ENCODE measurements around the gene SRF. TPM values are rescaled to one million over a fixed set of nuclear protein-coding genes. Genes with fewer than 3 reads are reported as not detected.

SRF gene
- total RNA-seq, 4 donors from 2014 or later, result 111 to 183 (median 153) TPM

GRCh38 chr6:43125119-43125518, 46.0 kb upstream of the SRF start:
- no peak for TF ChIP-seq CTCF (IDR thresholded peaks at IDR 0.05)
- TF ChIP-seq POLR2A (IDR thresholded peaks at IDR 0.05; ENCODE audit: low read depth), result no peak
- no peak for TF ChIP-seq POLR2AphosphoS5 (IDR thresholded peaks at IDR 0.05)
- no peak for TF ChIP-seq EP300 (IDR thresholded peaks at IDR 0.05)
- Histone ChIP-seq H3K9me3 (no peaks in the 10 kb centered on the region), H3K4me1 (peaks cover 3 to 44% (median 31%) of the 10 kb centered on the region in 4 donors), H3K27ac (replicated peaks in 1 of 4) (no peak overlapping the region), H3K4me3 (no peak overlapping the region), H3K27me3 (no peaks in the 10 kb centered on the region), H3K36me3 (no peaks in the 10 kb centered on the region)
- 65% methylated on average over 4 of the region's 6 CpGs for WGBS
- intact Hi-C loops (cut with DNase I), result loop anchor here (5.0 kb wide), 1 partner anchor 48 kb away; the partner anchor contains the start of gene PTK7
- no peak for DNase-seq (ENCODE audit: extremely low spot score)

GRCh38 chr6:43125555-43125954, 45.5 kb upstream of the SRF start:
- H3K4me3 ChIP-seq, result no peak overlapping the region
- no peaks in the 10 kb centered on the region for H3K36me3 ChIP-seq
- peaks cover 2 to 41% (median 29%) of the 10 kb centered on the region in 4 donors for H3K4me1 ChIP-seq
- intact Hi-C loops (cut with DNase I), result loop anchor here (5.0 kb wide), 1 partner anchor 48 kb away; the partner anchor contains the start of gene PTK7
- DNase-seq (ENCODE audit: extremely low spot score), result no peak
- H3K9me3 ChIP-seq, result no peaks in the 10 kb centered on the region
- no peaks in the 10 kb centered on the region for H3K27me3 ChIP-seq
- TF ChIP-seq EP300 (IDR thresholded peaks at IDR 0.05), result no peak
- TF ChIP-seq CTCF (IDR thresholded peaks at IDR 0.05), result no peak
- no peak for TF ChIP-seq POLR2A (IDR thresholded peaks at IDR 0.05; ENCODE audit: low read depth)
- no peak for TF ChIP-seq POLR2AphosphoS5 (IDR thresholded peaks at IDR 0.05)
- no peak overlapping the region for H3K27ac ChIP-seq (replicated peaks in 1 of 4)
- 100% methylated on average over 1 of the region's 1 CpG for WGBS

- peak overlapping the region in 1 of 4 donors; percentile 7 for H3K27ac ChIP-seq (replicated peaks in 1 of 4)
- no peaks in the 10 kb centered on the region for H3K9me3 ChIP-seq
- no peaks in the 10 kb centered on the region for H3K27me3 ChIP-seq
- intact Hi-C loops (cut with DNase I), result loop anchor here (5.0 kb wide), 1 partner anchor 50 kb away; the partner anchor contains the start of gene PTK7
- no peak for DNase-seq (ENCODE audit: extremely low spot score)
- WGBS, result 70% methylated on average over 3 of the region's 12 CpGs
- H3K4me3 ChIP-seq, result no peak overlapping the region
- H3K4me1 ChIP-seq, result peaks cover 0 to 27% (median 20%) of the 10 kb centered on the region in 4 donors
- H3K36me3 ChIP-seq, result no peaks in the 10 kb centered on the region
- TF ChIP-seq CTCF (IDR thresholded peaks at IDR 0.05) (no peak), EP300 (IDR thresholded peaks at IDR 0.05) (no peak), POLR2AphosphoS5 (IDR thresholded peaks at IDR 0.05) (no peak), POLR2A (IDR thresholded peaks at IDR 0.05; ENCODE audit: low read depth) (no peak)
Observed at GRCh38 chr6:43127180-43127579, 43.9 kb upstream of the SRF start.

- intact Hi-C loops (cut with DNase I), result loop anchor here (5.0 kb wide), 1 partner anchor 51 kb away; the partner anchor contains the start of gene PTK7
Observed at GRCh38 chr6:43127877-43128276, 43.2 kb upstream of the SRF start.

More at GRCh38 chr6:43127877-43128276, 43.2 kb upstream of the SRF start:
- 44% methylated on average over 11 of the region's 11 CpGs for WGBS
- no peaks in the 10 kb centered on the region for H3K9me3 ChIP-seq
- no peak overlapping the region for H3K4me3 ChIP-seq
- H3K27ac ChIP-seq (replicated peaks in 1 of 4), result peak overlapping the region in 1 of 4 donors; percentile 7
- H3K27me3 ChIP-seq, result no peaks in the 10 kb centered on the region
- TF ChIP-seq CTCF (IDR thresholded peaks at IDR 0.05), result no peak
- no peak for TF ChIP-seq POLR2AphosphoS5 (IDR thresholded peaks at IDR 0.05)
- TF ChIP-seq EP300 (IDR thresholded peaks at IDR 0.05), result no peak
- TF ChIP-seq POLR2A (IDR thresholded peaks at IDR 0.05; ENCODE audit: low read depth), result no peak
- H3K36me3 ChIP-seq, result no peaks in the 10 kb centered on the region
- DNase-seq (ENCODE audit: extremely low spot score), result no peak
- peaks cover 0 to 26% (median 18%) of the 10 kb centered on the region in 4 donors for H3K4me1 ChIP-seq
